Central memory CD4-positive, alpha-beta T cell (primary cell): ENCODE measurements around the gene ISLR2.
"Not testable (repeated sequence)": the region's sequence is repeated elsewhere in the genome, so short reads cannot be mapped to it uniquely, and the experiment has no call there.

Experiments
- DNase-seq: peaks from one replicate; pipeline ENCODE4 v3.0.0; 2022

ISLR2 gene

DNA sequence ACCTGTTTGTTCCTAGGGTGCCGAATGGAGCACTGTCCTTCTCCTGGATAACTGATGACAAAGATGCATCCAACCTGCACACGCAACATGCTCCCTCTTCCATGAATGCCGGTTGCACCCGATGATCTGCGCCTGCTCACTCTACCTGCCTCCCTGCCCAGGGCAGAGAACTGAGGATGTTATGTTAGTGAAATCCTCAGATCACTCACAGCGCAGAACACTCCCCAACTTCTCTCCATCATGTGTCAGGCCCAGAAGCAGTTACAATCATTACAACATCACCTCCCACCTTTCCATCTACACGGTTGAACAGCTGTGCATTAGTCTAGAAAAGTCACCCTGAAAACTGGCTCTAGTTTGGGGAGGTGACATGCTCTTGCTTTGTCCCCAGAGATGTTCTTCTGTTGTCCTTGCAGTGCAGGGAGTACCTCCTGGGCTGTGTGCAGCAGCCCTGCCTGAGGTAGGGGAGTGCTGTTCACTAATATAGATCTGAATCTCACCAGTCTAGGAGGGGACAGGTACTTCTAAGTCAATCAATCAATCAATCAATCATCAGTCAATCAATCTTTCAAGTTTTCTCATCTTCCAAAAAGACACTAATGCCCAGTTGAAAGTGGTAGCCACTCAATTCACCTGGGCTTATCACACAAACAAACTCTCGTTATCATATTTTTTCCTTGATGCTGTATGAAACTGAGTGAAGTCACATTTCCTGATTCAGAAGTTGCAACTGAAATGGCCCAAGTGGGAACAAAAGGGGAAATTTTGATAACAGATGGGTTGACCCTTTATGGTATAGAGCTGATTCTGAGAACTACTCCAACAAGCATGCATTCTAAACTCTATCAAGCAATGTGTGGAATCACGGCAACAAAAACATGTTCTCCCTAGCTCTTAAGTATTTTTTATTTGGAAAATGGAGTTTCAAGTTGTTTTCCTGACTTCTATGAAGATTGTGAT is 27.8 kb downstream of the ISLR2 start:
- DNase-seq = no peak

- no peak for DNase-seq
Measured at GRCh38 chr15:74158855-74159650, 28.7 kb downstream of the ISLR2 start.

DNA sequence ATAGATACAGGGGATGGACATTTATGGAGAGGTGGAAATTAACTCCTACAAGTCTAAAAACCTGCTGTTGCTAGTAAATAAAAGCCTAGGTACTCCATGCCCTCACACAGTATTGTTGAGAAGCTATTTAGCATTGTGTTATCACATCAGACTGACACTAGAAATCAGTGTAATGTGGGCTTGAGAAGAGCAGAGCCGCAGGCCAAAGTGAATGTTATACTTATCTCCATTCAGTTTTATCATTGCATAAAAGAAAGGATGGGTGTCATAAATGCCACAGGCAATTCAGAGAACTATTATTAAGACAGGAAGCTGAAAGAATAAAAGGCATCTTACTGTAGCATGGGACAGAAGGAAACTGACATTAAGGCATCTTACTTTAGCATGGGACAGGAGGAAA is 29.4 kb downstream of the ISLR2 start:
- no peak for DNase-seq

- DNase-seq = not testable (repeated sequence)
Measured at GRCh38 chr15:74160390-74160789, 30.0 kb downstream of the ISLR2 start.

DNA sequence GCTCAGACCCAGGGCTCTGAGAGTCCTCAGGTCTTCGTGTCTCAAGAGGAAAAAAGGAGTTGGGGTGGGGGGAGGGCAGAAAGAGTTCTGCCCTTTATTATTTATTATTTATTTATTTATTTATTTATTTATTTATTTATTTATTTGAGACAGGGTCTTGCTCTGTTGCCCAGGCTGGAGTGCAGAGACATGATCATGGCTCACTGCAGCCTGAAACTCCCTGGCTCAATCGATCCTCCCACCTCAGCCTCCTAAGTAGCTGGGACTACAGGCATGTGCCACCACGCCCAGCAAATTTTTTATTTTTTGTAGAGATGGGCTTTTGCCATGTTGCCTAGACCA is 31.8 kb downstream of the ISLR2 start:
- DNase-seq = not testable (repeated sequence)

DNA sequence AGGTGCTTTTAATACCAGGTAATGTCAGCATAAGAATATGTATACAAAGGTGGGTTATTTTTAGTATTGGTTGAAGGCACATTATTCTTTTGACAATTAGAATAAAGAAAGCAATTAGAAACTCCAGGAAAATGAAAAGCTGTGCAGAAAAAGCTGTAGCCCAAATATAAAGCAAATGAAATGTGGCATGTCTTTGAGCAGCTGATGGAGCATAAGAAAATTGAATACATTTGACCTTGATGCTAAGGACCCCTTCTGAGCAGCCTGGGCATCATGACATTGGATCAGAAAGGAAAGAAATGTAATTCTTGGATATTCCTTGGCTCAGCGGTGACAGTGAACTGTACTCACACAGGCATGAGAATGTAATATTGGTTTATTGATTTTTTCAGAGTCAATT is 35.1 kb downstream of the ISLR2 start:
- DNase-seq = no peak

DNA sequence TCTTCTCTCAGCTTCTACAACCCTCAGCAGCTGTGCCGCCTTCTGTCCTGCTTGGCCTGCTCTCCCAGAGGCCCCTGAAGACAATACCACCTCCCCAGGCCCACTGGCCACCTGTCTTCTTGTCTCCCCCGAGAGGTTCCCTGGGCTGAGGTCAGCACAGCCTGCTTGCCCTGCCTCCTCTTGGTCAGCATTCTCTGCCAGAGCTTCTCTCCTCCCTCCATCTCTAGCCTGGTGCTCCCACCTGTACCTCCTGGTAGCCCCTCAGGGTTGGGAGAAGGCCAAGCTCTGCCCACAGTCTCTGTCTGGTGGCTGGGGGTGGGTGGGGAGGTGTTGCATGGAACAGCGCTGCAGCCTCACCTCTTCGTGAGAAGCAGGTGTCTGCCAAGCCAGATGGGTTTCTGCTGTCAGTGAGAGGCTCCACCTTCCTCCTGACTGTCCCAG is 37.5 kb downstream of the ISLR2 start:
- DNase-seq = no peak

DNA sequence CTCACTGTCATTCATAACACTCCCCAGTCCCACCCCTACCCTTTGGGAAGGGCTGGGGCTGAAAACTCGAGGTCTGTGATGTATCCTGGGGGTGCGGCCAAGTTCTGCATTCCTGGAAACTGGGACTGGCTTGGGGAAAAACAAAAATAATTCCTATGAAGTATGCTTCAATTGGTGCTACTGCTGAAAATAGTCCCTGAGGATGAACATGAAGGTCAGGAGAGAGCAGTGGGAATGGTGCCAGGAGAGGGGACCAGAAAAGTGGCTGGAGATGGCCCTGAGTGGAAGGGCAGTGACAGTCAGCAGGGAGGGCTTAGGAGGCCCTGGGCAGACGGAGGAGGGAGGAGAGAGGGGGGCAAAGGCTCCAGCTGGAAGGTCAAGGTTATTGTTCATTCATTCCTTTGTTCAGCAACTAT is 38.3 kb downstream of the ISLR2 start:
- DNase-seq = no peak

GRCh38 chr15:74170071-74170844 is 39.9 kb downstream of the ISLR2 start:
- no peak for DNase-seq

DNA sequence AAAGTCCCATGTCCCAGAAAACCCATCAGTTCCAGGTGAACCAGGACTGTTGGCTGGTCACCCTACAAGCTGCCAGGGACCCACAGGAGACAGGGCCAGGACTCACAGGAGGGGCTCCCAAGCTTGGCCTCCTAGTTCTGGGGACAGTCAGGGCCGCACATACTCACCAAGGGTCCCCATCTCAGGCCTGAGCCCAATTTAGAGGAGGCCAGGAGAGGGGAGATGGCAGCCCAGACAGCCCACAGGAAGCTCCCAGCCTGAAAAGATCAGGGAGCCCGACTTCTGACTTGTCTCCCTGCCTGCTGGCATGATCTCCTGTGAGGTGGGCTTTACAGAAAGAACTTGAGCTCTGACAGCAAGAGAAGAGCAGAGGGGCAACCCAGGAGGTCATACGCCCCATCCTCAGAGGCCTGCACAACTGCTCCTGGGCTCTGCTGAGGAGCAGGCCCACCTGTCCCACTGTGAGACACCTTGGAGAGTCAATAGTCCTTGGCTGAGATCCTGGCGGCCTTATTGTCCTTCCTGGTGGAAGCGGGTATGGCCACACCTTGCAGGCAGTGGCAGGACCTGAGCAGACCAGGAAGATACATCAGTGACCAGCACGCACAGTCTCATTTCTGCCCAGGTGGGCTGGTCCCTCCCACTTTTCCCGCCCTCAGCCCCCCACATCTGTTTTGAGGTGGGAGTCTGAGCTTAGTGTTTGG is 40.6 kb downstream of the ISLR2 start:
- no peak for DNase-seq

DNA sequence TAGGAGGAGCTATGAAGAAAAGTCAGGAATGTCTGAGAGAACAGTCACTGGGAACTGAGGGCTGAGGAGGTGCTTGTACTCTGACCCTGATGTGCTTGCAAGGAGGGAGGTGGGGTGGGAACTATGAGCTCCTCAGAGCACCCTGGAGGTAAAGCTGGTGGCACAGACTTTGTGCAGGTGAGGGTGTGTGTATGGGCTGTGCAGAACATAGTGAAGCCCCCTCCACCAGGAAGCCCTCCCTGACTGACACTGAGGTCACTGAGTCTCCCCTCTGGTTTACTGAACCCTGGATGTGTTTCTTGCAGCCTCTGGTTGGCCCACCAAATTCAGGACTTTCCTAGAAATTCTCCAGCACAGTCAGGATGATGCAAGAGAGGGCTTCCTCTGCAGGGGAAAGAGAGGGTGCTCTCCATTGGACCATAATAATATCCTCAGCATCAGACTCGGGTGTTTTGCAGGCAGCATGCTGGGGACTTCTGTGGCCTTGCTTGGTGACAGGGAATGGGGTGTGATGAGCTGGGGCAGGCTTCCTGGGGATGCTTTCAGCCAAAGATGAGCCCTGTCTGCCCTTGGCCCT is 41.7 kb downstream of the ISLR2 start:
- no peak for DNase-seq

DNA sequence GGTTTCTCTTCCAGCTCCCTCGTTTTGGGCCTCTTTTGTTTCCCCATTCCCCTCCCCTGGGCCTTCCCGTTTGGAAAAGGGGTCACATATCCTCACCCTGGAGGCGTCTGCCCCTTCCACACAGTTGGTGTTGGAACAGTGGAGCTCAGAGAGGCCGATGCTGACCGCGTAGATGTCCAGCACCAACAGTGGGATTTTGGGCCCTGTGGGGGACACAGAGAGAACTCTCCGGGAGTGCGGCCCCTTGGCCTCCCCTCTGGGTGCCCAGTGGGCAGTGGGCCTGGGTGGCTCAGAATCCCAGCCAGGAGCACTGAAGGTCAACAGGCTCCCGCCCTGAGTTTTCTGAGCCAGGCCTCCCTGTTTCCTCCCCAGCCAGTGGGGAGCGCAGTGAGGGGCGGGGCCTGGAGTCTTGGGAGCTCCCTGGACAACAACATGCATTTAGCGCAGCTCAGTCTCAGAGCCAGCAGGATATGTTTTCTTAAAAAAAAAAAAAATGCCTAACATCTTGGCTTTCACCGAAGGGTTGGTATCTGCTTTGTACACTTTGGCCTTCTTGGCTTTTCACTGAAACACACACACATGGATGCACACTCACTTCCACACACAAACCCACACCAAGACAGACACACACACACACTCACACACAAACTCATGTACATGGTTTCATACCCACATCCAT is 42.5 kb downstream of the ISLR2 start:
- DNase-seq = no peak

DNA sequence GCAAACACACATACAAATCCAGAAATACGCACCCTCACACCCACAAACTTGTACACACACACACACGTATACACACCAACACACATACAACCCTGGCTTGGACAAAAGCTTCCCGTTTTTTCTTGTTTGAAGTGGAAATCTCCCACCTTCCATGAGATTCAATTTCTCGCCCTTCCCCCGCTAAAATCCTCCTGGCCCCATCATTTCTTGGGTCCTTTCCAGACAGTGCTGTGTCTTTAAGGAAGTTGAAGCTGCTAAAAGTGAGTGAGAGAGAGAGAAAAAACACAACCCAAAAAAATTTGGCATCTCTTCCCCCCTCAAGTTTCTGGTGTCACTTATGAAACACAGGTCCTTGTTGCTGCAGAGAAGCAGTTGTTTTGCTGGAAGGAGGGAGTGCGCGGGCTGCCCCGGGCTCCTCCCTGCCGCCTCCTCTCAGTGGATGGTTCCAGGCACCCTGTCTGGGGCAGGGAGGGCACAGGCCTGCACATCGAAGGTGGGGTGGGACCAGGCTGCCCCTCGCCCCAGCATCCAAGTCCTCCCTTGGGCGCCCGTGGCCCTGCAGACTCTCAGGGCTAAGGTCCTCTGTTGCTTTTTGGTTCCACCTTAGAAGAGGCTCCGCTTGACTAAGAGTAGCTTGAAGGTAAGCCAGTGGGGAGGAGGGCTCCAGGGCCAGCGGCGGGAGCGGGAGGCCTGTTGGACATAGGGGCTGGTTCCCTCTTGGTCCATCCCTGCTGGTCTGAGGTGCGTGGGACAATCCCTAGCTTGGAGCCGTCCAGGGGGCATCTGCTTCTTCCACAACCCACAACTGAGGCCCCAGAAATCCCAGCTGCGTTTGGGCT is 43.2 kb downstream of the ISLR2 start, which contains the start of gene ISLR:
Gene ISLR (plus strand): TSS at position 331 of the 839 bp plus-strand sequence. CDS start 1,149 bp downstream, outside the sequence.
- no peak for DNase-seq

- DNase-seq = no peak
Measured at GRCh38 chr15:74174219-74174957, 44.0 kb downstream of the ISLR2 start.

DNA sequence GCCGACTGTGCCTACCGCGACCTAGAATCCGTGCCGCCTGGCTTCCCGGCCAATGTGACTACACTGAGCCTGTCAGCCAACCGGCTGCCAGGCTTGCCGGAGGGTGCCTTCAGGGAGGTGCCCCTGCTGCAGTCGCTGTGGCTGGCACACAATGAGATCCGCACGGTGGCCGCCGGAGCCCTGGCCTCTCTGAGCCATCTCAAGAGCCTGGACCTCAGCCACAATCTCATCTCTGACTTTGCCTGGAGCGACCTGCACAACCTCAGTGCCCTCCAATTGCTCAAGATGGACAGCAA is 44.5 kb downstream of the ISLR2 start:
- no peak for DNase-seq

DNA sequence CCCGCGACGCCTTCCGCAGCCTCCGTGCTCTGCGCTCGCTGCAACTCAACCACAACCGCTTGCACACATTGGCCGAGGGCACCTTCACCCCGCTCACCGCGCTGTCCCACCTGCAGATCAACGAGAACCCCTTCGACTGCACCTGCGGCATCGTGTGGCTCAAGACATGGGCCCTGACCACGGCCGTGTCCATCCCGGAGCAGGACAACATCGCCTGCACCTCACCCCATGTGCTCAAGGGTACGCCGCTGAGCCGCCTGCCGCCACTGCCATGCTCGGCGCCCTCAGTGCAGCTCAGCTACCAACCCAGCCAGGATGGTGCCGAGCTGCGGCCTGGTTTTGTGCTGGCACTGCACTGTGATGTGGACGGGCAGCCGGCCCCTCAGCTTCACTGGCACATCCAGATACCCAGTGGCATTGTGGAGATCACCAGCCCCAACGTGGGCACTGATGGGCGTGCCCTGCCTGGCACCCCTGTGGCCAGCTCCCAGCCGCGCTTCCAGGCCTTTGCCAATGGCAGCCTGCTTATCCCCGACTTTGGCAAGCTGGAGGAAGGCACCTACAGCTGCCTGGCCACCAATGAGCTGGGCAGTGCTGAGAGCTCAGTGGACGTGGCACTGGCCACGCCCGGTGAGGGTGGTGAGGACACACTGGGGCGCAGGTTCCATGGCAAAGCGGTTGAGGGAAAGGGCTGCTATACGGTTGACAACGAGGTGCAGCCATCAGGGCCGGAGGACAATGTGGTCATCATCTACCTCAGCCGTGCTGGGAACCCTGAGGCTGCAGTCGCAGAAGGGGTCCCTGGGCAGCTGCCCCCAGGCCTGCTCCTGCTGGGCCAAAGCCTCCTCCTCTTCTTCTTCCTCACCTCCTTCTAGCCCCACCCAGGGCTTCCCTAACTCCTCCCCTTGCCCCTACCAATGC is 45.1 kb downstream of the ISLR2 start:
- DNase-seq = no peak

DNA sequence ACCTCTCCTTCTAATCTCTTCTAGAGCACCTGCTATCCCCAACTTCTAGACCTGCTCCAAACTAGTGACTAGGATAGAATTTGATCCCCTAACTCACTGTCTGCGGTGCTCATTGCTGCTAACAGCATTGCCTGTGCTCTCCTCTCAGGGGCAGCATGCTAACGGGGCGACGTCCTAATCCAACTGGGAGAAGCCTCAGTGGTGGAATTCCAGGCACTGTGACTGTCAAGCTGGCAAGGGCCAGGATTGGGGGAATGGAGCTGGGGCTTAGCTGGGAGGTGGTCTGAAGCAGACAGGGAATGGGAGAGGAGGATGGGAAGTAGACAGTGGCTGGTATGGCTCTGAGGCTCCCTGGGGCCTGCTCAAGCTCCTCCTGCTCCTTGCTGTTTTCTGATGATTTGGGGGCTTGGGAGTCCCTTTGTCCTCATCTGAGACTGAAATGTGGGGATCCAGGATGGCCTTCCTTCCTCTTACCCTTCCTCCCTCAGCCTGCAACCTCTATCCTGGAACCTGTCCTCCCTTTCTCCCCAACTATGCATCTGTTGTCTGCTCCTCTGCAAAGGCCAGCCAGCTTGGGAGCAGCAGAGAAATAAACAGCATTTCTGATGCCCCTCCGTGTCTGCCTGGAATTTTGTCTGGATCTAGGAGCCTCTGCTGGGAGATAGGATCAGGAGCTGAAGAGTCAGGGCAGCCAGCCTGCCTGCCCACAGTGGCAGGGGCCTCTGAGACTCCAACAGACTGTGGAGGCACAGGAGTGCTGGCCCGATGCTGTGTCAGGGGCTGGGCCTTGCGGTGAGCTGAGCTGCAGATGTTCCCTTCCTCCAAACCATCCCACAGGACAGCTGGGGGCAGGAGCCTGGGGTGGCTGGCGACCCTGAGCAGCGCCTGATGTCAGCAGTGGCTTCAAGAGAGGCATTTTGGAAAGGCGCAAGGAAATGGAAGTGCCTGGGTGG is 46.2 kb downstream of the ISLR2 start:
- DNase-seq = no peak
